PC-9 (cell line): ENCODE results near the gene PITPNC1. TPM values are rescaled to one million over a fixed set of nuclear protein-coding genes. Genes with fewer than 3 reads are reported as not detected.
"Not testable (repeated sequence)": the region's sequence is repeated elsewhere in the genome, so short reads cannot be mapped to it uniquely, and the experiment has no call there.

Experiments
- BruUV-seq: library from RNA; stranded (reverse); fragments of 400-500 nt; replicated peaks from 2 replicates; lab custom pipeline; 2021; lab: Mats Ljungman, UMichigan
- CTCF ChIA-PET: fragments of 300-600 bp; sonication (Branson Sonifier 250); formaldehyde crosslinking; loops from one replicate; lab custom pipeline; 2022; ENCODE audit warnings: antibody characterized with exemption; lab: Charles Lee
- POLR2A ChIA-PET: fragments of 300-600 bp; sonication (Branson Sonifier 250); formaldehyde crosslinking; loops from one replicate; lab custom pipeline; 2022; ENCODE audit warnings: antibody characterized with exemption; ENCODE audit not compliant: unreplicated experiment; lab: Charles Lee
- DNase-seq, 2 experiments: peaks; one replicate each; pipeline versions ENCODE4 v3.0.0 to v3.0.0-alpha.2; 2015 to 2022; ENCODE audit warnings: mixed read lengths in 1 of 2
- H2AFZ ChIP-seq: fragments of 200-600 bp; sonication (generic); 2 replicates; pipeline ENCODE4 v1.8.1; 2017; ENCODE audit warnings: antibody characterized with exemption
- H3F3A ChIP-seq: fragments of 200-600 bp; sonication (generic); 2 replicates; pipeline ENCODE4 v1.8.1; 2017; ENCODE audit warnings: antibody characterized with exemption, mild to moderate bottlenecking, low read depth; ENCODE audit not compliant: insufficient read depth
- H3K27ac ChIP-seq: fragments of 200-600 bp; sonication (generic); 2 replicates; pipeline ENCODE4 v1.6.1; 2016; ENCODE audit warnings: mixed run types
- H3K27me3 ChIP-seq: fragments of 200-600 bp; sonication (generic); 2 replicates; pipeline ENCODE4 v1.6.1; 2016; ENCODE audit warnings: low read depth, mixed run types; ENCODE audit not compliant: insufficient read depth
- H3K36me3 ChIP-seq: fragments of 200-600 bp; sonication (generic); 2 replicates; pipeline ENCODE4 v1.6.1; 2016; ENCODE audit warnings: low read depth, mixed run types
- H3K4me1 ChIP-seq: fragments of 200-600 bp; sonication (generic); replicated peaks from 2 replicates; pipeline ENCODE4 v1.6.1; 2016; ENCODE audit warnings: mixed run types; ENCODE audit not compliant: insufficient read depth
- H3K4me2 ChIP-seq: fragments of 200-600 bp; sonication (generic); 2 replicates; pipeline ENCODE4 v1.6.1; 2017; ENCODE audit warnings: mixed run types
- H3K4me3 ChIP-seq: fragments of 200-600 bp; sonication (generic); 2 replicates; pipeline ENCODE4 v1.6.1; 2016; ENCODE audit warnings: mixed run types
- H3K79me2 ChIP-seq: fragments of 200-600 bp; sonication (generic); 2 replicates; pipeline ENCODE4 v1.6.1; 2017; ENCODE audit warnings: low read depth, mixed run types
- H3K9me2 ChIP-seq: fragments of 200-600 bp; sonication (generic); 2 replicates; pipeline ENCODE4 v1.8.1; 2017; ENCODE audit warnings: mild to moderate bottlenecking; ENCODE audit not compliant: insufficient read depth
- H3K9me3 ChIP-seq: fragments of 200-600 bp; sonication (generic); 2 replicates; pipeline ENCODE4 v1.8.1; 2016; ENCODE audit warnings: low read depth; ENCODE audit not compliant: insufficient read depth
- H4K20me1 ChIP-seq: fragments of 200-600 bp; sonication (generic); 2 replicates; pipeline ENCODE4 v1.8.1; 2017; ENCODE audit not compliant: insufficient read depth
- EZH2 ChIP-seq: fragments of 200-600 bp; sonication (generic); IDR thresholded peaks from 2 replicates; pipeline ENCODE4 v1.8.0; 2017; ENCODE audit warnings: antibody characterized with exemption, low read depth
- intact Hi-C: fragments of 100-400 bp; cut with micrococcal nuclease; formaldehyde crosslinking; loops from one replicate; pipeline ENCODE4 v1.10.0; 2022; ENCODE audit not compliant: unreplicated experiment
- total RNA-seq: library from RNA; stranded (reverse); gene quantifications from 2 replicates; pipeline ENCODE4 v1.2.3, GENCODE V29; 2021
- TF ChIP-seq, protein P1 (sequence below): fragments of 200-600 bp; sonication (generic); conservative IDR thresholded peaks from 2 replicates; pipeline ENCODE4 v1.6.1; 2017; ENCODE audit warnings: mixed run types, antibody characterized with exemption, mild to moderate bottlenecking, moderate library complexity

Gene PITPNC1
- total RNA-seq, 1 experiment from 2014 or later: 6.0 TPM

DNA sequence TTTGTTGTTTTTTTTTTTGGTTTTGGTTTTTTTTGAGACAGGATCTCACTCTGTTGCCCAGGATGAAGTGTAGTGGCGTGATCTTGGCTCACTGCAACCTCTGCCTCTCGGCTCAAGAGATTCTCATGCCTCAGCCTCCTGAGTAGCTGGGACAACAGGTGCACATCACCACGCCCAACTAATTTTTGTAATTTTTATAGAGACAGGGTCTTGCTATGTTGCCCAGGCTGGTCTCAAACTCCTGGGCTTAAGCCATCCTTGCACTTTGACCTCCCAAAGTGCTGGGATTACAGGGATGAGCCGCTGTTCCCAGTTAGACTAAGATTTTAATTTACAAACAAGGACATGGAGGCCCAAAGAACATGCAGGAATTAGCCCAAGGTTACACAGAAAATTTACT is 248.9 kb downstream of the PITPNC1 start:
- Histone ChIP-seq H3K27me3 (no peaks in the 10 kb centered on the region), H3K4me3 (no peak overlapping the region), H3K27ac (no peak overlapping the region), H3K9me3 (no peaks in the 10 kb centered on the region), H3F3A (no peaks in the 10 kb centered on the region), H4K20me1 (no peaks in the 10 kb centered on the region), H2AFZ (no peak overlapping the region), H3K79me2 (no peaks in the 10 kb centered on the region), H3K4me1 (no peaks in the 10 kb centered on the region), H3K4me2 (no peak overlapping the region), H3K36me3 (no peaks in the 10 kb centered on the region), H3K9me2 (no peaks in the 10 kb centered on the region; the same call in 1 of the 2 replicates)
- BruUV-seq: no TSS peak
- POLR2A ChIA-PET: no interaction called here
- CTCF ChIA-PET: interaction anchor here (0.7 kb wide), 1 partner anchor 26 kb away, joined by 5 read pairs; no protein-coding TSS in a partner anchor
- intact Hi-C loops: no loop called here
- DNase-seq: no peak
- TF ChIP-seq, protein P1, sequence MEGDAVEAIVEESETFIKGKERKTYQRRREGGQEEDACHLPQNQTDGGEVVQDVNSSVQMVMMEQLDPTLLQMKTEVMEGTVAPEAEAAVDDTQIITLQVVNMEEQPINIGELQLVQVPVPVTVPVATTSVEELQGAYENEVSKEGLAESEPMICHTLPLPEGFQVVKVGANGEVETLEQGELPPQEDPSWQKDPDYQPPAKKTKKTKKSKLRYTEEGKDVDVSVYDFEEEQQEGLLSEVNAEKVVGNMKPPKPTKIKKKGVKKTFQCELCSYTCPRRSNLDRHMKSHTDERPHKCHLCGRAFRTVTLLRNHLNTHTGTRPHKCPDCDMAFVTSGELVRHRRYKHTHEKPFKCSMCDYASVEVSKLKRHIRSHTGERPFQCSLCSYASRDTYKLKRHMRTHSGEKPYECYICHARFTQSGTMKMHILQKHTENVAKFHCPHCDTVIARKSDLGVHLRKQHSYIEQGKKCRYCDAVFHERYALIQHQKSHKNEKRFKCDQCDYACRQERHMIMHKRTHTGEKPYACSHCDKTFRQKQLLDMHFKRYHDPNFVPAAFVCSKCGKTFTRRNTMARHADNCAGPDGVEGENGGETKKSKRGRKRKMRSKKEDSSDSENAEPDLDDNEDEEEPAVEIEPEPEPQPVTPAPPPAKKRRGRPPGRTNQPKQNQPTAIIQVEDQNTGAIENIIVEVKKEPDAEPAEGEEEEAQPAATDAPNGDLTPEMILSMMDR: no peak
- TF ChIP-seq EZH2: no peak

DNA sequence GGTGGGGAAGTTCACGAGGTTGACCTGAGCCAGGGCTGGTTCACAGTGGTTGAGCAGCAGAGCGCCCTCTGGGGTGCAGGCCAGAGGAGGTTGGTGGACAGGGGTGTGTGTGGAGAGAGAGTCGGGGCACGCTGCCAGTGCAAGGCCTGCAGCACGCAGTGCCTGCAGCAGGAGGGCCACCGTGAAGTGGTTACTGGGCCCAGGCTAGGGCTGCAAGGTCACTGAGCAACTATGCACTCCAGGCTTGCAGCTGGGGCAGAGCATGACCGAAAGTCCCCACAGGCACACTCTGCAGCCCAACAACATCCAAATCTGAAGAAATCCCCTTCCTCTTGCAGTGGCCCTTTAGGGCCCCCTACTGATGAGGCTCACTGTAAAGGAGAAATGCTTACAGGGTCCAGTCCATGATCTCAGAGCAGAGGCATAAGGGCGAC is 251.5 kb downstream of the PITPNC1 start:
- Histone ChIP-seq H3K4me1 (no peaks in the 10 kb centered on the region), H3K9me2 (no peaks in the 10 kb centered on the region; the same call in 1 of the 2 replicates), H2AFZ (no peak overlapping the region), H3K4me3 (no peak overlapping the region), H3K27me3 (no peaks in the 10 kb centered on the region), H4K20me1 (no peaks in the 10 kb centered on the region), H3F3A (no peaks in the 10 kb centered on the region), H3K79me2 (no peaks in the 10 kb centered on the region), H3K27ac (no peak overlapping the region), H3K4me2 (no peak overlapping the region), H3K9me3 (no peaks in the 10 kb centered on the region), H3K36me3 (no peaks in the 10 kb centered on the region)
- TF ChIP-seq, protein P1: 0 out of 2 replicates have a peak, but pooled peaks have one; percentile 21
- no peak for TF ChIP-seq EZH2
- intact Hi-C loops: no loop called here
- CTCF ChIA-PET: no interaction called here
- BruUV-seq: no TSS peak
- POLR2A ChIA-PET: no interaction called here
- no peak for DNase-seq

DNA sequence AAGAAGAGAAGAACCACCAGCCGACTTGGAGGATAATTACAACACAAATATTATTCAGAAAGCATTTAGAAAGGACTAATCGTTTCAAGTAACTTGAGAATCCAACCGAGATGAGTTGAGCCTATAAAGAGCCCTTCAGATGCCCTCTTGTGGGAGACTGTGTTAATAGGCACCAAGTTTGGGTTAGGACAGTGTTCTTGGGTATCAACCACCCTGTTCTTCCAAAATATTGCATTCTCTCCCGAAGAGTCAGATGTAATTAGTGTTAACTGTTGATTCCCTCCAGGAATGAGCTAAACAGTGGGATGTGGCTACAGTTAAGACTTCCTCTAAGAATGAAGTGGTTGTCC is 252.9 kb downstream of the PITPNC1 start:
- Histone ChIP-seq H2AFZ (no peak overlapping the region), H3K4me3 (no peak overlapping the region), H3K9me2 (no peaks in the 10 kb centered on the region; the same call in 1 of the 2 replicates), H3K79me2 (no peaks in the 10 kb centered on the region), H3K4me2 (no peak overlapping the region), H3F3A (no peaks in the 10 kb centered on the region), H4K20me1 (no peaks in the 10 kb centered on the region), H3K9me3 (no peaks in the 10 kb centered on the region), H3K27me3 (no peaks in the 10 kb centered on the region), H3K36me3 (no peaks in the 10 kb centered on the region), H3K27ac (no peak overlapping the region), H3K4me1 (no peaks in the 10 kb centered on the region)
- CTCF ChIA-PET: interaction anchor here (0.7 kb wide), 1 partner anchor 390 kb away, joined by 6 read pairs; no protein-coding TSS in a partner anchor
- no TSS peak for BruUV-seq
- no peak for DNase-seq
- intact Hi-C loops: no loop called here
- TF ChIP-seq, protein P1: peak; percentile 49
- no peak for TF ChIP-seq EZH2
- POLR2A ChIA-PET: no interaction called here

DNA sequence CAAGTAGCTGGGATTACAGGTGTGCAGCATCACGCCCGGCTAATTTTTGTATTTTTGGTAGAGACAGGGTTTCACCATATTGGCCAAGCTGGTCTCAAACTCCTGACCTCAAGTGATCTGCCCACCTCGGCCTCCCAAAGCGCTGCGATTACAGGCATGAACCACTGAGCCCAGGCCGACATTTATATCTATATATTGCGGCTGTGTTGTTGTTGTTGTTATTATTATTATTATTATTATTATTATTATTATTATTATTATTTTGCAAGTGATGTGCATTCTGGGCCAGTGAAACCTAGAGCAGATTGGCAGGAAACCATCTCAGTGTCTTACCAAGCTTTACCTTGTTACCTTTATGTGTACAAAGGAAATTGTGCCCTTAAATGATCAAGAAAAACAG is 253.8 kb downstream of the PITPNC1 start:
- H3K36me3 ChIP-seq, H2AFZ ChIP-seq, BruUV-seq, H3F3A ChIP-seq, H3K4me1 ChIP-seq, H3K4me2 ChIP-seq, H4K20me1 ChIP-seq, H3K27ac ChIP-seq, H3K4me3 ChIP-seq, H3K27me3 ChIP-seq, H3K79me2 ChIP-seq, CTCF ChIA-PET, H3K9me2 ChIP-seq, DNase-seq, intact Hi-C loops, H3K9me3 ChIP-seq: not testable (repeated sequence)
- POLR2A ChIA-PET: interaction anchor here (0.5 kb wide), 1 partner anchor 209 kb away, joined by 13 read pairs; no protein-coding TSS in a partner anchor
